GM11168 (cell line): ENCODE data around the gene AKAP13.
"Not testable (repeated sequence)": the region's sequence is repeated elsewhere in the genome, so short reads cannot be mapped to it uniquely, and the experiment has no call there.

ENCODE experiments used
- in situ Hi-C: fragments of 300-500 bp; cut with MboI; formaldehyde crosslinking; loops from one replicate; pipeline ENCODE4 v1.12.0; 2022; ENCODE audit warnings: low sequenced_read_pairs; ENCODE audit not compliant: unreplicated experiment

AKAP13 gene

GRCh38 chr15:85347264-85348047 is 32.9 kb upstream of the AKAP13 start:
- in situ Hi-C loops, result loop anchor here (25.0 kb wide), 1 partner anchor 140 kb away; no protein-coding TSS in a partner anchor

- in situ Hi-C loops, result loop anchor here (25.0 kb wide), 1 partner anchor 139 kb away; no protein-coding TSS in a partner anchor
These were observed 32.2 kb upstream of the AKAP13 start for GRCh38 chr15:85348048-85348766.

DNA sequence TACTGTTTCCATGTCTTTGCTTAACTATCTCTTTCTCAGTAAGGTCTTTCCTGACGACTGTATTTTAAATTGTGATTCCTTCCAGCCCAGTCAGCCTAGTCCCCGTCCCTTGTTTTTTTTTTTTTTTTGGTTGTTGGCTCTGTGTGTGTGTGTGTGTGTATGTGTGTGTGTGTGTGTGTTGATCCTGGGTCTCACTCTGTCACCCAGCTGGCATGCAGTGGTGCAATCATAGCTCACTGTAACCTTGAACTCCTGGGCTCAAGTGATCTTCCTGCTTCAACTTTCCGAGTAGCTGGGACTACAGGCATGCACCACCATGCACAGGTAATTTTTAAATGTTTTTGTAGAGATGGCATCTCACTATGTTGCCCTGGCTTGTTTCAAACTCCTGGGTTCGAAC is 31.3 kb upstream of the AKAP13 start:
- in situ Hi-C loops, result loop anchor here (25.0 kb wide), 1 partner anchor 138 kb away; no protein-coding TSS in a partner anchor

- in situ Hi-C loops, result no loop called here
These were observed 30.0 kb upstream of the AKAP13 start for GRCh38 chr15:85350395-85350794.

DNA sequence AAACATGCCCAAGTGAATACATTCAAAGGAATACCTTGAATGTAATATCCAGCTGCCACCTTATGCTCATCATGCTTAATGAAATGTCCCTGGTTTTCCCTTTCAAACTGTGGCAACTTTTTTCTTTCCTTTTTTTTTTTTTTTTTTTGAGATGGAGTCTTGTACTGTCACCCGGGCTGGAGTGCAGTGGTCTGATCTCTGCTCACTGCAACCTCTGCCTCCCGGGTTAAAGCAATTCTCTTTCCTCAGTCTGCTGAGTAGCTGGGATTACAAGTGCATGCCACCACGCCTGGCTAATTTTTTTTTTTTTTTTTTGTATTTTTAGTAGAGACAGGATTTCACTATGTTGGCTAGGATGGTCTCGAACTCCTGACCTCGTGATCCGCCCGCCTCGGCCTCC is 28.9 kb upstream of the AKAP13 start:
- in situ Hi-C loops, result not testable (repeated sequence)

GRCh38 chr15:85351965-85352364 is 28.4 kb upstream of the AKAP13 start:
- in situ Hi-C loops, result no loop called here

DNA sequence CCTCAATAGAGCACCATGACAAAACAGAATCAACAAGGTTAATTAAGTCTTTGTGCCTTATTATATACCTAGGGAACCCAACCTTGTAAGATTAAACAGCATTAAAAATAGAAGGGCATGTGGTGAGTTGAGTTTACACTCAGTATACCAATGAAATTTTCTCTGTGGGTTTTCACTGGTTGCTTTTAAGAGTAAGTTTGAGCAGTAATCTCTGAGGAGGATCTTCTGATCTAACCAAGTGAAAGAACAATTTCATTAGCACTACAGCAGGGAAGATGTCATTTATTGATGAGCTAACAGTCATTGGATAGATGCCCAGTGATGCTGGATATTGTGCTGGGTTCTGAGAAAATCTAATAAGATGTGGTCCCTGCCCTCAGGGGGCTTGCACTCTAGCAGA is 26.9 kb upstream of the AKAP13 start:
- in situ Hi-C loops, result no loop called here

DNA sequence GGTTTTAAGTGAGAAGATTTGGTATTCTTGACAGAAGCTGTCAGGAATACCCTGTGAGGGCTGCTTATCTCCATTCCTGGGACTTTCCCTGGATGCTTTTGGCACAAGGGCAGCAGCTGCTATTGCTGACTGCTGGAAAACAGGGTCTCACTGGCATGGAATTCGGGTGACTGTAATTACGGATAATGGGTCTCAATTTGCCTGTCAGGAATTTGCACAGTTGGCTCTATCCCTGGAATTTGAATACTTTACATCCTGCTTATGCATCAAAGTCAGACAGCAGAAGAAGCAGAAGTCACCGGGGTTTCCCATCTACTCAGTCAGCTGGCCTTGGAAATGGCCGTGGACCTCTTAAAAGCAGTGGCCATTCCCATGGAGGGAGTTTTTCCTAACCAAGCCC is 25.9 kb upstream of the AKAP13 start:
- in situ Hi-C loops, result no loop called here

DNA sequence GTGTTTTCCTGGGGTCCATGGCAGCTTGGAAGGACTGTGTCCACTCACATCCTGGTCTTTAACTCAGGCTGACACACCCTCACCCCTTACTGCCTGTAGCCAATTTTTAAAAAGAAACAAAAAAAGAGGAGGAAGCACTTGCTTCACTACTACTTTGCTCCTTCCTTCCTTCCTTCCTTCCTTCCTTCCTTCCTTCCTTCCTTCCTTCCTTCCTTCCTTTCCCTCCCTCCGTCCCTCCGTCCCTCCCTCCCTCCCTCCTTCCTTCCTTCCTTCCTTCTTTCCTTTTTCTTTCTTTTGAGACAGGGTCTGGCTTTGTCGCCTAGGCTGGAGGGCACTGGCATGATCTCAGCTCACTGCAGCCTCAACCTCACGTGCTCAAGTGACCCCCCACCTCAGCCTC is 25.5 kb upstream of the AKAP13 start:
- in situ Hi-C loops, result no loop called here

DNA sequence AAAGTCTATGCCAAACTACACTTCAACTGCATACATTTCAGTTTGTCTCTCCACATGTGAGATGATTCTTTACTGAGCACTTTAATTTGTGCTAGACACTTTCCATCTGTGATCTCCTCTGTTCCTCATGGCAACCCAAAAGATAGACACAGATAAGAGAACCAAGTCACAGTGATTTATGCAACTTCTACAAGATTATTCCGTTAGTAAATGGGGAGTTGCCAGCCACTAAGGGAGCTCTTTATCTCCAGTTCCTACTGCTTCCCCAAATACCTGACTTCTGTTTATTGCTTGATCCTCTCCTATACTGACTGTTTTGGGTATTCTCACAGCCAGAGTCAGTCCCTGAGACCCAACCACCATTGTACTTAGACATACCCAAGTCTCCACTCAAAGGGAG is 24.1 kb upstream of the AKAP13 start:
- in situ Hi-C loops, result no loop called here

DNA sequence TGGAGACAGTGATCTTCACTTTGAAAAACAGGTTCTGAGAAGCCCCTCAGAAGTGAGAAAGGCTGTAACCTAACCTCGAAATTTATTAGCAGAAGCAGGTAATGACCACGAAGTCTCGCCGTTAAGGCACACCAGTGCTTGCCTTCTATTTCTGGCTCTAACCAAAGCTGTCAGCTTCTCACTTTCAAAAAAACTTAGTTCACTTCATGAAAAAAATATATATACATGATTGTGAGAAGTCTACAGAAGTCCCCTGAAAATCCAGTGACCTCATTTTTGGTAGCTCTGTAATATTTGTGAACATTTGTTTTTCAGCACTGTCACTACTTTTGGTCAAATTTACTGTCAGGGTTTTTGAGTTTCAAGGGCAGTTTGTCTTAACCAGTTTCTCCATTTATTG is 19.1 kb upstream of the AKAP13 start:
- in situ Hi-C loops, result no loop called here

- in situ Hi-C loops, result no loop called here
These were observed 17.8 kb upstream of the AKAP13 start for GRCh38 chr15:85362436-85363081.

GRCh38 chr15:85365980-85366379 is 14.4 kb upstream of the AKAP13 start:
- in situ Hi-C loops, result no loop called here

GRCh38 chr15:85367741-85368140 is 12.7 kb upstream of the AKAP13 start:
- in situ Hi-C loops, result no loop called here

DNA sequence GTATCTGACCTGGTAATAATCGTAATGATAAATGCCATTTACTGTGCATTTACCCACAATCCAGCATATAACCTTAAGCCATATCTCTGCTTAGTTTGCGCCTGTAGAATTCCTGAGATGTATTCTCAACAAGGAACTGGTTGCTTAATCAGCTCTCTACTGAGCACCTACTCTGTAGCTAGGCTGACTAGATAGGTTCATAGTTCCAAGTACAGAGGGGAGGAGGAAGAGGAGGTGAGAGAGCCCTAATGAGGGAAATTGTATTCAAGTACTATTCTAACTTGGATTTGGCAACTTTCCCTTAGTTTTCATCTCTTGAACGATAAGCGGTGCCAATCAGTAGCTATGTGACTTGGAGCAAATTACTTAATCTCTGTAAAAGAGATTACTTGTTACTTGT is 5.6 kb upstream of the AKAP13 start:
- in situ Hi-C loops, result loop anchor here (5.0 kb wide), 1 partner anchor 43 kb away; no protein-coding TSS in a partner anchor

GRCh38 chr15:85377269-85377668 is 3.1 kb upstream of the AKAP13 start:
- in situ Hi-C loops, result no loop called here

DNA sequence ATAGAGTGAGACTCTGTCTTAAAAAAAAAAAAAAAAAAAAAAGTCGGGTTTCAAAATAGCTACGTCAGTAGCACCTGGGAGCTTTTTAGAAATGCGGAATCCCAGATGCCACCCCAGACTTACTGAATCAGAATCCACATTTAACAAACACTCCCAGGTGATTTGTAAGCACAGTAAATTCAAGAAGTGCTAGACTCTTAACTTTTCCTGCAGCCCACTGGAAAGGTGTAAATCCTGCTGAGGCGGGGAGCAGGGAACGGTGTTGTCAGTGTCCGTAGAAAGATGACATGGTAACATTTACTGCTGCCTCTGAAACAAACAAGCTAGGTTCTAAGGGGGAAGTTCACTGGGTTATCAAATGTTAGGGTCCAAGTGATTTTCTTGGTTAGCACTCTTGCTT is 2.4 kb upstream of the AKAP13 start:
- in situ Hi-C loops, result no loop called here

DNA sequence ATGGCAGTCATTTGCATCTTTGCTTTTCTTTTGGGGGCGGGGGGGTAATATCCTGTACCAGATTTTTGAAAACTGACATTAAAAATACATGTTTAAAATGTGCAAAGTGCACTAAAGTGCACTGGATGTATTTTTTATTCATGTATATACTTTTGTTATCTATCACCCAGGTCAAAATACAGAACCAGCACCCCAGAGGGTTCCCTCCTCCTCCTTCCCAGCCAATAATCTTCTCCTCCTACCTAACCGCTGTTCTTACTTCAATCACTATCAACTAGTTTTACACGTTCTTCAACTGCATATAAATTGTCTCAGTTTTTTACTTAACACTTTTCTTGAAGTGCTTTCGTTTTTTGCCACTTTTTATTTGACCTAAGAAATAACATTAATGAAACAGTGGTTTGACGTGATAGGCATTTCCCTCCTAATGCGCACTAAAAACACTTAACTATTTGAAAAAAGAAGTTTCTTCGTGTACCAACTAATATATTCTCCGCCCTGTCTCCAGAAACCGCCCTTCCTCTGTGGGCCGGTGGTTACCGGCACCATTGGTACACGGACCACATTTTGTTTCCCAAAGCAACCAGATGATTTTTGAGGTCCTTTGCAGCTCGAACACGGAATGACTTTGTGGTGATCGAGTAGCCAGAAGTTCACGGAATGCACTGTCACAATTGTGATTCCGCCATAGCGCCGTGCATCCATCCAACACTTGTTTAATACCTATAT is 836 bp upstream of the AKAP13 start:
- in situ Hi-C loops, result no loop called here

DNA sequence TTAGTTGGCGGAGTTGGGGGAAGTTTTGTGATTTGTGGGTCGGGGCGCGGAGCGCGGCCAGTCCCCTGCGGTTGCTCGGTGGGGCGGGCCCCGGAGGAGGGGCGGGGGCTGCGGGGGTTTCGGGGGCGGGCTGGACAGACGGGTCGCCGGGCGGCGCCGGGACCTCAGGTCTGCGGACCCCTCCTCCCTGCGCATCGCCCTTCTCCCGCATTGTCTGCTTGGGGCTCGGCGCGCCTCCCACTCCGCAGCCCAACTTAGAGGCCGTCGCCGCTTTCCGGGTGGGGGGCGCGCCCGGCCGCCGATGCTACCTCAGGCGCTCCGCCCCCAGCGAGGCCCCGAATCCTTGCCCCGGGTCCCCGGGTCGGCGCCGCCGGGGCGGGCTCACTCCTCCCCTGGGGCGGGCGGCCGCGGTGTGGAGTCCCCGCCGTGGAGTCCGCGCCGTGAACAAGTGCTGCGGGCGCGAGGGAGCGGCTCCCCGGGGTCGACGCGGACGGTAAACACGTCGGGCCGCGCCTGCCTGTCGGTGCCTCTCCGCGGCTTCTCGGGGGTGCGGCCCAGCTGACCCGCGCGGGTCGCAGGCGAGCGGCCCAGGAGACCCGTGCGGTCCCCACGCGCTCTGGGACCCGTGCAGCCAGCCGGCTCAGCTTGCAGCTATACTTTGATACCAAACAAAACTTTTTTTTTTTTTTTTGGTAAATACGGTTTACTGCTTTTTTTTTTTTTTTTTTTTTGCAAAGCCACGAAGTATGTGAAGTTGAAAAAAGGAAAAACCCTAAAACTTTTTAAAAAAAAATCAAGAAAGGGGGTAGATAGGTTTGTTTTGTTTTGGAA is 624 bp downstream of the AKAP13 start:
- in situ Hi-C loops, result no loop called here
